DMS 273 (cell line): ENCODE data around the gene EIF5A.

Experiments used
- DNase-seq: peaks from one replicate; lab custom pipeline; 2025; ENCODE audit not compliant: unreplicated experiment; lab: John Stamatoyannopoulos, UW

The EIF5A gene

GRCh38 chr17:7306911-7307685 is at the start of gene EIF5A:
Gene EIF5A (plus strand): TSS chr17:7307628. CDS start chr17:7309636, 2,008 bp downstream.
- DNase-seq, result peak; percentile 99

GRCh38 chr17:7258731-7259554 is 48.5 kb upstream of the EIF5A start:
- no peak for DNase-seq

DNA sequence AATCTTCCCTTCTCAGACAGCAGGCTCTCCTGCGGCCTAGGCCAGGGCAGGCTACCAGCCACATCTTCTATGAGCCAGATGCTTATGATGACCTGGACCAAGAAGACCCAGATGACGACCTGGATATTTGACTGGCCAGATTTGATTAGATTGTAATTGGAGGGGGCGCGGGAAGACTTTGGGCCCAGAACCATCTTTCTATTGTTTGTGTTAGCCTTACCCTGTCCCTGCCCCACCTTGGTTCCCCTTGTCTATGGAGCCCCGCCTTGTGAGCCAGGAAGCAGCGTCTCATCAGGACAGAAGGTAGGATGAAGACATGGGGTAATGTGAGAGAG is 47.9 kb upstream of the EIF5A start:
- no peak for DNase-seq

GRCh38 chr17:7260151-7260550 is 47.3 kb upstream of the EIF5A start:
- no peak for DNase-seq

- DNase-seq, result peak; percentile 50
Observed at GRCh38 chr17:7260651-7261378, 46.6 kb upstream of the EIF5A start.

- no peak for DNase-seq
Observed at GRCh38 chr17:7261379-7262191, 45.8 kb upstream of the EIF5A start.

GRCh38 chr17:7262192-7262934 is 45.1 kb upstream of the EIF5A start, which contains the start of gene CLDN7:
Gene CLDN7 (minus strand): TSS chr17:7262478. CDS start chr17:7262043, 435 bp downstream.
- no peak for DNase-seq

DNA sequence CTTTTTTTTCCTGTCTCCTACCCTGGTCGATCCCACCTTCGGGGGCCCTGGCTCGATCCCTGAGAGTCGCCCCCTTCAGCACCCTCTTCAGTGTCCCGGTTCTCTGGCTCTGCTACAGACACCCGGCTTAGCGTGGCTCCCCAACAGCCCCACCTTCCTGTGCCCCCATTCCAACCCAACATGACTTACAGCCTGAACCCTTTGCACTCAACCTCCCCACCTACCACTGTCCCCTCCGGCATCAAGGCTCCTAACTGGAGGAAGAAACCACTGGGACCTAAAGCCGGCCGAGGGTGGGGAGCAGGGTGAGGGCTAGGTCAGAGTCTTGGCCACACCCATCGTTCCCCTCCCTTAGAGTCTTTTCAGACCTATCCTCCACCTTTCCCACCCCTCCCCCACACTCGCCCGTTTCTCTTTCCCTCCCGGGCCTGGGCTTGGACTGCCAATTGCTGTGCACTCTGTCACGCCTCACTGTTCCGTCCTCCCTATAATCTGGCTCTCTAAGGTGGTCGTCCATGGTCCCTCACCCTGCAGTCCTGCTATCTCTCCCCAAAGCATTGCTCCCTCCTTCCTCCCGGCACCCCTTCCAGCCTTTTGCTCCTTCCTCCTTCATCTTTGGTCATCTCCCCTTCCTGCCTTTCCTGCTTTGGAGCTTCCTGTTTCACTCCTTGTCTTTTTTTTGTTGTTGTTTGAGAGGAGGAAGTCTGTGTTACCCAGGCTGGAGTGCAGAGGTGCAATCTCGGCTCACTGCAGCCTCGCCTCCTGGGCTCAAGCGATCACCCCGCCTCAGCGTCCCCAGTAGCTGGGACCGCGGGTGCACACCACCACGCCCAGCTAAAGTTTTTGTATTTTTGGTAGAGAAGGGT is 44.3 kb upstream of the EIF5A start:
- DNase-seq, result no peak

GRCh38 chr17:7263801-7264078 is 43.7 kb upstream of the EIF5A start:
- no peak for DNase-seq

DNA sequence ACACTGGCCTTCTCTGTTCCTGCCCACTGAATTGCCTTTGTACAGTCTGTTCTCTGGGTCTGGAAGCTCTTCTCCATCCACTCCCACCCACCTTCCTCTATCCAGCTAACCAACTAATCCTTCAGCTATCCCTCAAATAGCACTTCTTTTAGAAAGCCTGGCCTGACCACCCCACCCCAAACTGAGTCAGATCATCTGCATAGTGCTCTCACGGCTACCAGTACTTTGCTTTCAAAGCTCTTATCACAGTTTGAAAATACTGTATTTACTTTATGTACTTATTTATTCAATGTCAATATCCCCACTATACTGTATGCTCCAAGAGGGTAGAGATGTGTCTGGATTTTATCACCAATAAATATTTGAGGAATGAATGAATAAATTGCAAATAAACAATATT is 40.6 kb upstream of the EIF5A start:
- no peak for DNase-seq

DNA sequence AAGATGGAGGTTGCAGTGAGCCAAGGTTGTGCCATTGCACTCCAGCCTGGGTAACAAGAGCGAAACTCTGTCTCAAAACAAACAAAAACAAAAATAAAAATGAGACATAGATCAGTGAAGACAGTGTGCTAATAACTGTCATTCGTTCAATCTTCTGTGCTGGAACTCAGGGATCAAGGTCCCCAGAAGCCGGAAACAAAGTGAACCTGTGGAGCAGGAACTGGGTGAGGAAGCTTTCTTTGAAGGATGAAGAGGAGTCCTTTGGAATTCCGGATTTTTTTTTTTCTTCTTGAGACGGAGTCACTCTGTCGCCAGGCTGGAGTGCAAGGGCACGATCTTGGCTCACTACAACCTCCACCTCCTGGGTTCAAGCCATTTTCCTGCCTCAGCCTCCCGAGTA is 28.0 kb upstream of the EIF5A start:
- no peak for DNase-seq

GRCh38 chr17:7280519-7281073 is 26.8 kb upstream of the EIF5A start:
- DNase-seq, result peak; percentile 93

DNA sequence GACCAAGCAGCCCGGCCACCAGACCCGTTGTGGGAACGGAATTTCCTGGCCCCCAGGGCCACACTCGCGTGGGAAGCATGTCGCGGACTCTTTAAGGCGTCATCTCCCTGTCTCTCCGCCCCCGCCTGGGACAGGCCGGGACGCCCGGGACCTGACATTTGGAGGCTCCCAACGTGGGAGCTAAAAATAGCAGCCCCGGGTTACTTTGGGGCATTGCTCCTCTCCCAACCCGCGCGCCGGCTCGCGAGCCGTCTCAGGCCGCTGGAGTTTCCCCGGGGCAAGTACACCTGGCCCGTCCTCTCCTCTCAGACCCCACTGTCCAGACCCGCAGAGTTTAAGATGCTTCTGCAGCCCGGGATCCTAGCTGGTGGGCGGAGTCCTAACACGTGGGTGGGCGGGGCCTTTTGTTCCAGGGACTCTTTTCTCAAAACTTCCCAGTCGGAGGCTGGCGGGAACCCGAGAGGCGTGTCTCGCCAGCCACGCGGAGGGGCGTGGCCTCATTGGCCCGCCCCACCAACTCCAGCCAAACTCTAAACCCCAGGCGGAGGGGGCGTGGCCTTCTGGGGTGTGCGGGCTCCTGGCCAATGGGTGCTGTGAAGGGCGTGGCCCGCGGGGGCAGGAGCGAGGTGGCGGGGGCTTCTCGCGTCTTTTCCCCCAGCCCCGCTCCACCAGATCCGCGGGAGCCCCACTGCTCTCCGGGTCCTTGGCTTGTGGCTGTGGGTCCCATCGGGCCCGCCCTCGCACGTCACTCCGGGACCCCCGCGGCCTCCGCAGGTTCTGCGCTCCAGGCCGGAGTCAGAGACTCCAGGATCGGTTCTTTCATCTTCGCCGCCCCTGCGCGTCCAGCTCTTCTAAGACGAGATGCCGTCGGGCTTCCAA is 26.1 kb upstream of the EIF5A start, which contains the start of gene SLC2A4:
Gene SLC2A4 (plus strand): TSS at position 645 of the 879 bp plus-strand sequence. CDS start 217 bp downstream, at position 862.
- DNase-seq, result peak; percentile 97

DNA sequence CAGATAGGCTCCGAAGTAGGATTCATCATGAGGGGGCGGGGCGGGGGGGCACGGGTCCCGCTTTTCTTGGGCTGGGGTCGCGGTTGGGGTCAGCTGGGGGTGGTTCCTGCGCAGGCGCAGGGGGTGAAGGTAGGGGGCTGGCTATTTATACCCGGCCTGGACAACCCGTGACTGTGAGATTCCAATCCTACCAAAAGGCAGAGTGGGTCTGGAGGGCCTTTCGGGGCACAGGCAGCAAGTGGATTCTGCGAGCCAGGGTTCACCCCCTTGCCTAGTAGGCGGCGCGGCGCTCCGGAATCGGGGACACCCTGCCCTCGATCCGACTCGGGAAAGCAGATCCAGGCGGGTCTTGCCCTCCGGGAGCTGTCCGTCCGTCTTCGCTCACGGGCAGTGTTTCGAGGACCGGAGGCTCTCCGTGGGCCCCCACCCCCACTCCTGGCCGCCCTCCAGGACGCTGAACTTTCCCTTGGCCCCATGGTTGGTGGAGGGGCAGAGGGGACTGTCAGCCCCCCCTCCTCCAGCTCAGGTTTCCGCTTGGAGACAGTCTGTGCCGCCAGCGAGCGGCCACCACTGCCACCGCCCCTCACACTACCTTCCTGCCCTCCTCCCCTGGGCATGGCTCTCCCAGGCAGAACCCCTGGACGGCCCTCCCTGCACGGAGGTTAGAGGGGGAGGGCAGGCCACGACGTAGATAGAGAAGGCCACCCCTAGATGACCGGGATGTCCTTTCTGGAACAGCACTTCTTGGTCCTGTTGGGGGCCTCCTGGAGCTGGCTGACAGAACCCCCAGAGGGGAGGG is 25.3 kb upstream of the EIF5A start:
- no peak for DNase-seq

DNA sequence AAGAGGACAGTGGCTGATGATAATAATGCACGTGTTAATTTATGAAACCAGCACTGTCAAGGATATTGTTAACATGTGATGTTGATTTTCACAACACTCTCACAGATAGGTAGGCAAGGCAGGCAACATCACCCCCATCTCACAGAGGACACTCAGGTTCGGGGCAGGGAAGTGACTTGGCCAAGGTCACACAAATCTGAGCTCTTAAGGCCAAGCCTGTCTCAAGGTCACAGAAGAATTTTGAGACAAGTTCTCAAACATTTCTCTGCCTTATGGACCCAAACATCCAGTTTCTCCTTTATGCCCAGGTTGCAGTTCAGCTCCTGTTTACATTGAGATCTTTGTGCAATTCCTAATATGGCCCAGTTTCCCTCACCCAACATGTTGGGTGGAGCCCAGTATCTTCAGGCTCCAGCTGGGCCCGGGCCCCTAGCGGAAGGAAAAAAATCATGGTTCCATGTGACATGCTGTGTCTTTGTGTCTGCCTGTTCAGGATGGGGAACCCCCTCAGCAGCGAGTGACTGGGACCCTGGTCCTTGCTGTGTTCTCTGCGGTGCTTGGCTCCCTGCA is 24.6 kb upstream of the EIF5A start:
- DNase-seq, result peak; percentile 18

GRCh38 chr17:7283471-7284216 is 23.8 kb upstream of the EIF5A start:
- DNase-seq, result no peak
